Endothelial cell of umbilical vein (primary cell): Measurements from ENCODE around the gene PLCD3. TPM values are rescaled to one million over a fixed set of nuclear protein-coding genes. Genes with fewer than 3 reads are reported as not detected.

Source experiments
- BruUV-seq: library from RNA; stranded (reverse); fragments of 400-500 nt; replicated peaks from 2 replicates; lab custom pipeline; 2021; lab: Mats Ljungman, UMichigan
- CTCF ChIA-PET: fragments of 300-600, 350-600 bp; sonication (Branson Sonifier 250); formaldehyde crosslinking; loops from one replicate; lab custom pipeline; 2021; ENCODE audit warnings: antibody characterized with exemption, inconsistent platforms; lab: Charles Lee
- POLR2A ChIA-PET: fragments of 300-600, 350-600 bp; sonication (Branson Sonifier 250); formaldehyde crosslinking; loops from one replicate; lab custom pipeline; 2021; ENCODE audit warnings: antibody characterized with exemption, inconsistent platforms; lab: Charles Lee
- DNase-seq: peaks from one replicate; pipeline ENCODE4 v3.0.0-alpha.2; 2011; ENCODE audit warnings: low read depth, low spot score
- FAIRE-seq: peaks from 2 replicates; lab custom pipeline; 2011; peaks lifted over from hg19 to GRCh38; lab: Jason Lieb, UNC
- H2AFZ ChIP-seq: 2 replicates; pipeline ENCODE4 v1.6.0; 2012; ENCODE audit warnings: low read depth, low read length, control low read depth, inconsistent platforms
- H3K27ac ChIP-seq: 2 replicates; pipeline ENCODE4 v1.5.1; 2011; ENCODE audit warnings: low read depth, mild to moderate bottlenecking, control low read depth, low read length, moderate library complexity; ENCODE audit not compliant: insufficient read depth
- H3K27me3 ChIP-seq, 2 experiments: 2 replicates each; pipeline versions ENCODE4 v1.6.0 to v1.6.1; 2011; ENCODE audit warnings: low read length in 2 of 2, mixed read lengths in 1 of 2; ENCODE audit not compliant: control insufficient read depth in 2 of 2, insufficient read depth in 2 of 2
- H3K36me3 ChIP-seq, 2 experiments: 2 replicates in 1 of 2; 3 replicates in 1 of 2; pipeline ENCODE4 v1.5.1; 2011; ENCODE audit warnings: low read length in 2 of 2, mild to moderate bottlenecking in 1 of 2, moderate library complexity in 1 of 2; ENCODE audit not compliant: control insufficient read depth in 2 of 2, insufficient read depth in 2 of 2; ENCODE audit errors: extremely low read depth in 1 of 2
- H3K4me1 ChIP-seq: 3 replicates; pipeline ENCODE4 v1.5.1; 2011; ENCODE audit warnings: mild to moderate bottlenecking, low read length; ENCODE audit not compliant: control insufficient read depth, insufficient read depth; ENCODE audit errors: extremely low read depth
- H3K4me2 ChIP-seq: 2 replicates; pipeline ENCODE4 v1.6.1; 2011; ENCODE audit warnings: low read length, control low read depth, mixed read lengths; ENCODE audit not compliant: insufficient read depth
- H3K4me3 ChIP-seq, 3 experiments: fragments of 200-600 bp in 1 of 3; sonication (generic), shearing (Covaris generic) in 1 of 3; replicated peaks in 1 of 3; 2 replicates each; pipeline ENCODE4 v1.5.1; 2011 to 2016; ENCODE audit warnings: control low read depth in 3 of 3, low read length in 3 of 3, mild to moderate bottlenecking in 2 of 3, inconsistent platforms in 1 of 3, low read depth in 1 of 3, moderate library complexity in 1 of 3; ENCODE audit not compliant: insufficient read depth in 1 of 3
- H3K79me2 ChIP-seq: 2 replicates; pipeline ENCODE4 v1.6.0; 2012; ENCODE audit warnings: low read length, inconsistent platforms; ENCODE audit not compliant: control insufficient read depth, insufficient read depth
- H3K9ac ChIP-seq: replicated peaks from 2 replicates; pipeline ENCODE3; 2011; ENCODE audit warnings: low read length, control low read depth; ENCODE audit not compliant: insufficient read depth; ENCODE audit errors: extremely low read depth
- H3K9me1 ChIP-seq: replicated peaks from 3 replicates; pipeline ENCODE4 v1.6.0; 2011; ENCODE audit warnings: mild to moderate bottlenecking, low read length; ENCODE audit not compliant: control insufficient read depth, insufficient read depth; ENCODE audit errors: extremely low read depth
- H3K9me3 ChIP-seq: replicated peaks from 2 replicates; pipeline ENCODE4 v1.5.1; 2012; ENCODE audit warnings: low read length, inconsistent platforms; ENCODE audit not compliant: control insufficient read depth, insufficient read depth
- H4K20me1 ChIP-seq: replicated peaks from 2 replicates; pipeline ENCODE3; 2011; ENCODE audit warnings: mild to moderate bottlenecking, low read length; ENCODE audit not compliant: control insufficient read depth, insufficient read depth; ENCODE audit errors: extremely low read depth
- CTCF ChIP-seq, 2 donors: IDR thresholded peaks; 1 replicate in 1 of 2; 2 replicates in 1 of 2; pipeline ENCODE4 v1.5.1; 2011; ENCODE audit warnings: low read length in 2 of 2, mild to moderate bottlenecking in 2 of 2, moderate library complexity in 2 of 2, control low read depth in 1 of 2, inconsistent platforms in 1 of 2, low read depth in 1 of 2; ENCODE audit not compliant: insufficient read depth in 1 of 2; ENCODE audit errors: extremely low read depth in 1 of 2
- EZH2 ChIP-seq: IDR thresholded peaks from 2 replicates; pipeline ENCODE4 v1.6.1; 2012; ENCODE audit warnings: borderline replicate concordance, low read depth, mild to moderate bottlenecking, moderate library complexity, low read length, inconsistent platforms; ENCODE audit not compliant: severe bottlenecking
- FOS ChIP-seq: IDR thresholded peaks from 2 replicates; pipeline ENCODE4 v1.6.1; 2011; ENCODE audit warnings: mild to moderate bottlenecking, low read length, moderate library complexity, borderline replicate concordance; ENCODE audit not compliant: insufficient read depth
- GATA2 ChIP-seq: IDR thresholded peaks from 2 replicates; pipeline ENCODE4 v1.7.0; 2011; ENCODE audit warnings: low read depth, mild to moderate bottlenecking, moderate library complexity, mixed read lengths, low read length; ENCODE audit not compliant: insufficient read length, insufficient read depth
- MAX ChIP-seq: IDR thresholded peaks from 2 replicates; pipeline ENCODE4 v1.6.1; 2011; ENCODE audit not compliant: insufficient read depth, insufficient read length
- MYC ChIP-seq: IDR thresholded peaks from one replicate; pipeline ENCODE4 v1.6.1; 2011; ENCODE audit warnings: mild to moderate bottlenecking, low read depth, low read length
- POLR2A ChIP-seq: IDR thresholded peaks from 2 replicates; pipeline ENCODE4 v1.6.1; 2012; ENCODE audit warnings: low read depth, mild to moderate bottlenecking, control low read depth, low read length
- POLR2AphosphoS5 ChIP-seq: IDR thresholded peaks from 2 replicates; pipeline ENCODE4 v1.6.1; 2012; ENCODE audit warnings: low read depth, mild to moderate bottlenecking, control low read depth, low read length, moderate library complexity; ENCODE audit not compliant: insufficient read depth
- dilution Hi-C: fragments of 300-500 bp; cut with MboI; formaldehyde crosslinking; loops from one replicate; pipeline ENCODE4 v1.15.0; 2019; ENCODE audit warnings: low sequenced_read_pairs; ENCODE audit not compliant: extremely low pct_ligation_motif_present
- intact Hi-C: fragments of 100-400 bp; cut with micrococcal nuclease; formaldehyde crosslinking; loops from one replicate; pipeline ENCODE4 v1.10.0; 2022
- polyA plus RNA-seq, 4 experiments: library from polyadenylated mRNA; depleted of rRNA in 3 of 4; stranded (reverse) in 3 of 4; unstranded in 1 of 4; fragments of >200 nt; gene quantifications; 2 replicates each; pipeline versions ENCODE4 v1.2.1 to v1.2.3, GENCODE V29; 2011 to 2012; ENCODE audit warnings: missing spikeins in 1 of 4
- total RNA-seq: library from RNA; stranded (reverse); gene quantifications from 2 replicates; pipeline ENCODE4 v1.2.3, GENCODE V29; 2021

Gene PLCD3
- total and polyA plus RNA-seq, 2 donors (not counting 3 experiments of a cell fraction or from before 2014, with no cell fraction given) = 30.4 to 43.1 TPM

GRCh38 chr17:45112559-45113423 is 19.5 kb downstream of the PLCD3 start:
- no peak overlapping the region for H3K27ac ChIP-seq
- H4K20me1 ChIP-seq = no peaks in the 10 kb centered on the region
- TF ChIP-seq FOS (no peak), GATA2 (no peak), MAX (no peak), POLR2AphosphoS5 (no peak), CTCF (IDR thresholded peaks at IDR 0.05; ENCODE audit: extremely low read depth in 1 of 2, insufficient read depth in 1 of 2, low read depth in 1 of 2, low read length in 2 of 2) (no peak), POLR2A (no peak), MYC (no peak), EZH2 (no peak)
- no peaks in the 10 kb centered on the region for H3K4me1 ChIP-seq
- H3K79me2 ChIP-seq = no peaks in the 10 kb centered on the region
- FAIRE-seq (no peak), DNase-seq (no peak)
- intact Hi-C loops = no loop called here
- CTCF ChIA-PET = interaction anchor here (1.2 to 1.9 kb wide), 2 partner anchors 14 to 22 kb away, joined by 4 to 9 read pairs; partner anchors contain the start of gene ACBD4
- no peak overlapping the region for H3K4me3 ChIP-seq
- H3K9me3 ChIP-seq = no peaks in the 10 kb centered on the region
- no TSS peak for BruUV-seq
- no peaks in the 10 kb centered on the region for H3K27me3 ChIP-seq
- peaks cover 3 to 4% of the 10 kb centered on the region in 2 experiments for H3K36me3 ChIP-seq
- H3K9me1 ChIP-seq = no peaks in the 10 kb centered on the region
- POLR2A ChIA-PET = no interaction called here
- no peak overlapping the region for H3K9ac ChIP-seq
- no peak overlapping the region for H3K4me2 ChIP-seq
- dilution Hi-C loops = no loop called here
- H2AFZ ChIP-seq = no peak overlapping the region
